Gastroesophageal sphincter (tissue), 4 donors: ENCODE measurements around the gene FGGY. TPM values are rescaled to one million over a fixed set of nuclear protein-coding genes. Genes with fewer than 3 reads are reported as not detected.

Source experiments
- ATAC-seq: fragments of 150-250 bp; one replicate; pipeline ENCODE4 v1.9.1; 2016; ENCODE audit warnings: mild to moderate bottlenecking, moderate library complexity
- H3K27ac ChIP-seq, 4 donors: fragments of 200-600 bp; sonication (generic) in 3 of 4; 1 replicate in 3 of 4; 2 replicates in 1 of 4; pipeline ENCODE4 v1.5.1; 2016 to 2019
- H3K27me3 ChIP-seq: fragments of 200-600 bp; sonication (generic); one replicate; pipeline ENCODE4 v1.5.1; 2019
- H3K36me3 ChIP-seq, 2 donors: fragments of 200-600 bp; sonication (generic); one replicate each; pipeline ENCODE4 v1.5.1; 2019; ENCODE audit warnings: control low read depth in 1 of 2
- H3K4me1 ChIP-seq, 3 donors: fragments of 200-600 bp; sonication (generic); 1 replicate in 2 of 3; 2 replicates in 1 of 3; pipeline ENCODE4 v1.5.1; 2016 to 2019; ENCODE audit warnings: control low read depth in 2 of 3
- H3K4me3 ChIP-seq, 2 donors: fragments of 200-600 bp; sonication (generic); one replicate each; pipeline ENCODE4 v1.5.1; 2019; ENCODE audit warnings: mild to moderate bottlenecking in 1 of 2, moderate library complexity in 1 of 2
- H3K9me3 ChIP-seq, 3 donors: fragments of 200-600 bp; sonication (generic); one replicate each; pipeline ENCODE4 v1.5.1; 2017 to 2019; ENCODE audit warnings: control low read depth in 2 of 3
- EP300 ChIP-seq: sonication (generic); formaldehyde crosslinking; IDR thresholded peaks from one replicate; pipeline ENCODE4 v1.6.1; 2017; ENCODE audit warnings: antibody characterized with exemption, mild to moderate bottlenecking
- POLR2A ChIP-seq, 2 donors: fragments of 450-650 bp; IDR thresholded peaks; one replicate each; pipeline ENCODE4 v1.6.1; 2017; ENCODE audit warnings: antibody characterized with exemption in 2 of 2, mild to moderate bottlenecking in 2 of 2, moderate library complexity in 1 of 2
- POLR2AphosphoS5 ChIP-seq: sonication (generic); formaldehyde crosslinking; IDR thresholded peaks from one replicate; pipeline ENCODE4 v1.6.1; 2017; ENCODE audit warnings: antibody characterized with exemption
- WGBS, 2 donors: methylation state at CpG; one replicate each; pipeline ENCODE4 v1.1.5; 2018; ENCODE audit warnings: low coverage in 1 of 2; 5-methylcytosine and 5-hydroxymethylcytosine counted together
- total RNA-seq, 4 donors: library from RNA; depleted of rRNA; stranded (reverse); fragments of >200 nt; gene quantifications; one replicate each; pipeline ENCODE4 v1.1.0, GENCODE V29; 2016
- TF ChIP-seq, protein P1 (sequence below), 4 experiments: fragments of 200-600 bp in 2 of 4; fragments of 450-650 bp in 2 of 4; sonication (generic) in 1 of 4; IDR thresholded peaks; one replicate each; pipeline ENCODE4 v1.5.1; 2017 to 2019; ENCODE audit warnings: antibody characterized with exemption in 4 of 4, mild to moderate bottlenecking in 2 of 4, moderate library complexity in 2 of 4

FGGY gene
- total RNA-seq, 4 donors from 2014 or later: 19.0 to 29.6 (median 25.2) TPM

DNA sequence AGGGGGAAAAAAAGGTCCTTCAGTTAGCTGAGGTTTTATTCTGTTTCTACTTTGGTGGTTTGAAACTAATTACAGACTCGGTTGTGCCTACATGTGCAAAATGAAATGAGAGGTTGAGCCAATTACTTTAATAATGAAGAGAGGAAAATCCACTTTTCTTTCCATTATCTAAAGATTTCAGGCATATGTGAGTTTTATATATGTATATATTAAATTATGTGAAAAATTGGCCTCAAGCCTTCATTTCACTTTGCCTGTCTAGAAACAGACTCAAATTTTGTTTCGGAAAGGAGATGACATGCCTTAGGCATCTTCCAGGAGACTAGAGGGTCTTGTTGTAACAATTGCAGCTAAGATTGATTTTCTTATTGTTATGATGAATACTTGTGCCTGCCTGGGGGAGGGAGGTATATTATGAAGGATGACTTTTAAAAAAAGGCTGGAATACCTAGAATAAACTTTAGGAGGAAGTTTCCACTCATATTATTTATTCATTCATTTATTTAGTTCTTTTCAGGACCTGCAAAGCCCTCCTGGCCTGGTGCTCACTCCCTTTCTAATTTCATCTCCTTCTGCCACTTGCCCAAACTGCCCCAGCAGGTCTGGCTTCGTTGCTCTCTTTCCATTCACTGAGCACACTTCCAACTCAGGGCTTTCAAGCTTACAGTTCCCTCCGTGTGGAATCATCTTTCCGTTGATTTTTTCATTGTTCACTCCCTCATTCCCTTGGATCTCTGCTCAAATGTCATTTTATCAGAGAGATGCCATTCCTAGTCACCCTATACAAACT is 423.6 kb downstream of the FGGY start:
- Histone ChIP-seq H3K9me3 (no peaks in the 10 kb centered on the region), H3K27ac (no peak overlapping the region), H3K27me3 (no peaks in the 10 kb centered on the region), H3K36me3 (no peaks in the 10 kb centered on the region), H3K4me3 (no peak overlapping the region), H3K4me1 (peaks cover 0 to 16% (median 0%) of the 10 kb centered on the region in 3 donors)
- ATAC-seq: no peak
- WGBS, 2 donors: 40 to 41% methylated on average over 5 of the region's 5 CpGs
- no peak for TF ChIP-seq POLR2AphosphoS5
- TF ChIP-seq, protein P1, sequence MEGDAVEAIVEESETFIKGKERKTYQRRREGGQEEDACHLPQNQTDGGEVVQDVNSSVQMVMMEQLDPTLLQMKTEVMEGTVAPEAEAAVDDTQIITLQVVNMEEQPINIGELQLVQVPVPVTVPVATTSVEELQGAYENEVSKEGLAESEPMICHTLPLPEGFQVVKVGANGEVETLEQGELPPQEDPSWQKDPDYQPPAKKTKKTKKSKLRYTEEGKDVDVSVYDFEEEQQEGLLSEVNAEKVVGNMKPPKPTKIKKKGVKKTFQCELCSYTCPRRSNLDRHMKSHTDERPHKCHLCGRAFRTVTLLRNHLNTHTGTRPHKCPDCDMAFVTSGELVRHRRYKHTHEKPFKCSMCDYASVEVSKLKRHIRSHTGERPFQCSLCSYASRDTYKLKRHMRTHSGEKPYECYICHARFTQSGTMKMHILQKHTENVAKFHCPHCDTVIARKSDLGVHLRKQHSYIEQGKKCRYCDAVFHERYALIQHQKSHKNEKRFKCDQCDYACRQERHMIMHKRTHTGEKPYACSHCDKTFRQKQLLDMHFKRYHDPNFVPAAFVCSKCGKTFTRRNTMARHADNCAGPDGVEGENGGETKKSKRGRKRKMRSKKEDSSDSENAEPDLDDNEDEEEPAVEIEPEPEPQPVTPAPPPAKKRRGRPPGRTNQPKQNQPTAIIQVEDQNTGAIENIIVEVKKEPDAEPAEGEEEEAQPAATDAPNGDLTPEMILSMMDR (IDR thresholded peaks at IDR 0.05): no peak
- TF ChIP-seq EP300: no peak
- no peak for TF ChIP-seq POLR2A (IDR thresholded peaks at IDR 0.05)

DNA sequence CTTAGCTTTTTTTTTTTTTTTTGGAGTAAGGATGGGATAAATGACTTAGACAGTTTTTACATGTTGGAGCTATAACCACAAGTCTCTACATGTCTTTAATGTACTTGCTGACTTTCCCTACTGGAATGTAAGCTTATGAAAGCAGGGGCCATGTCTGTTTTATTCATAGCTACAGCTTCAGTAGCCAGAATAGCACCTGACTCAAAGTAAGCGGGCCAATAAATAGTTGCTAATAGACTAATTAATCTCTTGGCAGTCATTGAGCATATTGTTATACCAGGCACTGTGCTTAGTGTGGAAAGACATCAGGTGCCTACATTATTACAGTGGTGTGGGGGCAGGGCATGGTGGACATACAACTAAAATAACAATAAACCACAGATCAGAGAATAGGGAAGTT is 433.4 kb downstream of the FGGY start:
- no peak for ATAC-seq
- WGBS, 2 donors: 22% methylated on average over 1 of the region's 1 CpG; no CpG with 5 or more reads in 1 of the 2 donors
- Histone ChIP-seq H3K4me1 (peaks cover 14 to 46% (median 27%) of the 10 kb centered on the region in 3 donors), H3K36me3 (no peaks in the 10 kb centered on the region), H3K27ac (peak overlapping the region; percentile 78 to 82 (median 78)), H3K4me3 (no peak overlapping the region), H3K9me3 (no peaks in the 10 kb centered on the region), H3K27me3 (no peaks in the 10 kb centered on the region)
- no peak for TF ChIP-seq EP300
- TF ChIP-seq, protein P1 (IDR thresholded peaks at IDR 0.05): no peak
- peak; percentile 5 for TF ChIP-seq POLR2AphosphoS5
- no peak for TF ChIP-seq POLR2A (IDR thresholded peaks at IDR 0.05)

DNA sequence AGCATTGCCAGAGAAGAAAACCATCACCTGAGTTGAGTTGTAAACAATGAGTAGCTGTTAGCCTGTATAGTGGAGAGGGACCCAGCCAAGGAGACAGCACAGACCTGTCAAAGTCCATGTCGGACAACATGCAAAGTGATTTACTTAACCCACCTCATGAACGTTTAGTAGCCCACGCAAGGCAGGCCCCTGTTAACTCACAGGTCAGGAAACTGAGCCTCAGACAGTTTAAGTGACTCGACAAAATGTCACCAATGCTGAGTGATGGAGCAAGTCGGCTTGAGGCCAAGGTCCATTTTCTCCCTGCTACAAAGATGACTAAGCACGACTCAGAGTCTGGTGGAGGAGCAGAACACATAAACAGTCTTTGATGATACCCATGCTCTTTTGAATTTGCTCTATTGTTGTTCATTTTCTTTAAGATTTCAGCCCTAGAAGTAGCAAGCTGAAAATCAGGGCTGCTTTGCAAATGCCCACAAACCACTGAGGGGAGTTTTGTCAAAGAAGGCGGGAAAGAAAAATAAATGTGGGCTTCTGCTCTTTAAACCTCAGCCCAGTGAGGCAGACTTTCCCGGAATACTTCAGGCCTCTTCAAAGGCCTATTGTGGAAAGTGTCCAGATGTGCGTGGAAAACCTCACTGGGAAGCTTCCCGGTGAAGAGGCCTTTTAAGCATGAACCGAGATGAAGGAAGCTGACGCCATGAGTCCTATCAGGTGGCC is 434.0 kb downstream of the FGGY start:
- Histone ChIP-seq H3K27ac (peak overlapping the region; percentile 78 to 82 (median 78)), H3K36me3 (no peaks in the 10 kb centered on the region), H3K4me3 (no peak overlapping the region), H3K4me1 (peaks cover 14 to 46% (median 27%) of the 10 kb centered on the region in 3 donors), H3K27me3 (no peaks in the 10 kb centered on the region), H3K9me3 (no peaks in the 10 kb centered on the region)
- ATAC-seq: peak; percentile 81
- TF ChIP-seq POLR2AphosphoS5 (peak; percentile 84), POLR2A (IDR thresholded peaks at IDR 0.05) (no peak)
- 12 to 14% methylated on average over 10 to 12 of the region's 12 CpGs for WGBS, 2 donors

DNA sequence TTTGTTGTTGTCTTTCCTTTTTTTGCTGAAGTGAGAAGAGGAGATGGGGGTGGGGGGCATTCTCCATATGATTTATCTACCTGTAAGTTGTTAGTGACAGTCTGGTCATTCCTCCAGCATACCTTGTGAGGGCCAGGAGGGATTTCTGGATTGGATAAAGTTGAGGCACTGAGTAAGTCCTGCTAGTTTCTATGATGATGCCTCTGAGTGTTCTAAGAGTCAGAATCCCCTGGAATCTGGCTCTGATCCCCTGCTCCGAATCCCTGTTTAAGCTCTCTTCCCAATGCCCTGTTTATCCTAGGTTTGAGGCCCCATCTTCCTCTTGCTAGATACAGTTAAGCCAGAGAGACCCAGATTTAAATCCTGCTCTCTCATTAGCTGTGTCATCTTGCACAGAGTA is 434.7 kb downstream of the FGGY start:
- no peak for ATAC-seq
- TF ChIP-seq POLR2A (IDR thresholded peaks at IDR 0.05) (no peak), EP300 (no peak), POLR2AphosphoS5 (no peak)
- TF ChIP-seq, protein P1 (IDR thresholded peaks at IDR 0.05): no peak
- Histone ChIP-seq H3K9me3 (no peaks in the 10 kb centered on the region), H3K4me1 (peaks cover 14 to 46% (median 27%) of the 10 kb centered on the region in 3 donors), H3K27me3 (no peaks in the 10 kb centered on the region), H3K27ac (peak overlapping the region; percentile 78 to 82 (median 78)), H3K4me3 (no peak overlapping the region), H3K36me3 (no peaks in the 10 kb centered on the region)
- whole genome bisulfite sequencing, 2 donors: 44 to 71% methylated on average over 1 of the region's 1 CpG

DNA sequence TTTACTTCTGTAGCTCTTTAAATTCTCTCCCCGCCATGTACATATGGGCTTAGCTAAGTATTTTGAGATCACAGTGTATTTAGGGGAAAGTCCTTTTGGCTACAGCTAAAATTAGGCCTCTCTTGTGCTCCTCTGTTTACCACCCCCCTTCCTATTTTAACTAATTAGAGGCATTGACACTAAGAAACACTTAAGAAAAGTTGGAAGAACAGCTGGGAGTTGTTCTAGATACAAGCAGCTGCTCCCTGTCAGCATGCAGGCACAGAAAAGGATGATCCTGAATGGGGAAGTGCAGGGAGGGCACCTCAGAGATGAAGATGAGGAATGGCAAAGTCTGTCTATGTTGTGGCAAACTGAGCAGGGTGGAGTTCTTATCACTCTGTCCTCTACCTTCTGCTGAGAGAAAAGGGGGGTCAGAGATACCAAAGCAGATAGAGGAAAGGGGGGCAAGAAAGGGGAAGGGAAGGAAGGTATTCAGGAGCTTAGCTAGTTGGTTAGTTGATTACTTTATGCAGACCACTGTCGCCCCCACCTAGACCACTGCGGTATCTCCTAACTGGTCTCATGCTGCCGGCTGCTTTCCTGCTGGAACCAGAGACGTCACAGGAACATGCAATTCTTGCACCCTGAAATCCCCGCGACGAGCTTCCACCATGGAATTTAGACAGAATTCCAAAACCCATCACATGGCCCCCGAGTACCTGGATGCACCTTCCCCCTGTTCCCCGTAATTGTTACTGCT is 435.5 kb downstream of the FGGY start:
- no peak overlapping the region for H3K4me3 ChIP-seq
- TF ChIP-seq EP300: no peak
- TF ChIP-seq, protein P1 (IDR thresholded peaks at IDR 0.05): no peak
- no peak for TF ChIP-seq POLR2AphosphoS5
- no peak for TF ChIP-seq POLR2A (IDR thresholded peaks at IDR 0.05)
- H3K9me3 ChIP-seq: no peaks in the 10 kb centered on the region
- H3K27me3 ChIP-seq: no peaks in the 10 kb centered on the region
- peak overlapping the region in 3 of 4 donors; percentile 78 to 82 (median 79) for H3K27ac ChIP-seq
- WGBS, 2 donors: 74 to 86% methylated on average over 10 of the region's 10 CpGs
- peaks cover 14 to 46% (median 27%) of the 10 kb centered on the region in 3 donors for H3K4me1 ChIP-seq
- no peaks in the 10 kb centered on the region for H3K36me3 ChIP-seq
- no peak for ATAC-seq
